Measurements from ENCODE around the gene MXRA5.
"Not testable (repeated sequence)": the region's sequence is repeated elsewhere in the genome, so short reads cannot be mapped to it uniquely, and the experiment has no call there.

MXRA5 gene

DNA sequence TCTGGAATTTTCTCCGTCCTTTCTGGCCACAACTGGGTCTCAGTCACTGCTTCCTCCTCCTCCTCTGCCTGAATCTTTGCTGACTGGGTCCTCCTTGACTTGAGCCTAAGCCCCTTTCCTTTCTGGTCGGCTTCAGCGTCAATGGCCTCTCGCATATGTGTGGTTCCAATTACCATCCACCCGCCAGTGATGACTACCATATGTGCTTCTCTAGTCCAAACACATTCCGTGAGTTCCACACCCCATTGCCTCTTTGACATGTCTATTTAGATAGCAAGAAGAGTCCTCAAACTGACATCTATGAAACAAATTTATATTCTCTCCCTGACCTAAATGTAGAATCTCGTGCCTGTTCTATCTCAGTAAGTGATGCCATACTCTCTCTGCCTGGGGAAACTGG, 19.8 kb downstream of the MXRA5 start:
- in situ Hi-C loops (cut with MboI; ENCODE audit: low sequenced_read_pairs), result no loop called here

DNA sequence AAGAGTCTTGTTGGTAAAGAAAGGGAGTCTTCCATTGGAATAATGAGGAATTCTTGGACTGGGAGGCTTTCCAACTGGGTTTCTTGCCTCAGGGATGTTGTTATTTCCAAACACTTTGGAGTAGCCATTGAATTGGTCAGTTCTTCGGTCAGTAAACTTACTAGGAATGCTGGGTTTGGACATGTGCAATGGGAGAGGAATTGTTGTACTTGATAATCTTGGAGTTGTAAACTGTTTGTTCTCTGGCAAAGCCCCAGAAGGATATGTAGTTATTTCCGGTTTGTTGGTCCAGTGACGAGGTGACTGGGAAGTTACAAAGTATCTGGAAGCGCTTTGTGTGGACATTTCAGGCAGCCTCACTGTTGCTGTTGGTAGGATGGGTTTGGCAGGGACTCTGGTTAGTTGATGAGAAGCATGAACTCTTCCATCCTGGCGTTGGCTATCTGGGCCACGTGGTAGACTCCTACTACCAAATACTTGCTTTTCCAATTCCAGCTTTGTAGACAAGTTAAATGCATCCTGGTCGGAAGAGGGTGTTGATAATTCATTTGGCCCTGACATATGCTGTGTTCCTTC, 25.9 kb downstream of the MXRA5 start:
- in situ Hi-C loops (cut with MboI; ENCODE audit: low sequenced_read_pairs), result no loop called here

DNA sequence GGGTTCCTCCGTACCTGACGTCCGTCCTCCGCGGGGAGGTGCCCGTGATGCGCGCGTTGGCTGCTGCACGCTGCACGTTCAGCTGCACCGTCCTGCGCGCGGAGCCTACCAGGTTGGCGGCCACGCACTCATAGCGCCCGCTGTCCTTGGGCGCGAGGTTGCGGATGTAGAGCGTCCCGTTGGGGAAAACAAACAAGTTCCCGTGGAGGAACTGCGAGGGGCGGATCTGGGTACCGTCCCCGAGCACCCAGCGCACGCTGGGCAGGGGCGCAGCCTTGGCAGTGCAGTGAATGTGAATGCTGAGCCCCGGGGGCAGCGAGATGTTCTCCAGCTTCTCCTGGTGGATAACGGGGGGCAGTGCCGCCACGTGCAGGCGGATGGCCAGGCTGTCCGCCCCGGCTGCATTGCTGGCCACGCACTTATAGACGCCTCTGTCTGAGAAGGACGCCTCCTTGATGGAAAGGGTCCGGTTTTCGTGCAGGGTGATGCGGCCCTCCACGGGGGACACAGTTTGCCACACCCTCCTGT, 29.2 kb downstream of the MXRA5 start:
- in situ Hi-C loops (cut with MboI; ENCODE audit: low sequenced_read_pairs), result no loop called here

DNA sequence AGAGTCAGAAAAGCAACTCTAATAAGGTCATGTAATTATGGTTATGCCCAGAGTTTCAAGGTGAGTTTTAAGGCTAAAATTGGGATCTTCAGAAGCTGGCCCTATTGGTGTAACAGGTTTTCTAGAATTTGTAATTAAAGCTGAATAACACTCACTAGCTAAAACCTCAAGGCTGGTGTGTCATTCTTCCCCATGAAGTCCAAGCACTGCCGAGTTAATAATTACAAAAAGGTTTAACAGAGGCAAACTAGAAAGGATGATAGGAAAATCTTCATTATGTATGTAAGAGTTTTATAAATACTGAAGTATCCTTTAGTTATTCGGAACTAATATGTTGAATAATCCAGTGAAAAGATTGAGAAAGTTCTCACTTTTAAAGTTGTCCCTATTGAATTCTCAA, 34.3 kb downstream of the MXRA5 start:
- in situ Hi-C loops (cut with MboI; ENCODE audit: low sequenced_read_pairs), result no loop called here

DNA sequence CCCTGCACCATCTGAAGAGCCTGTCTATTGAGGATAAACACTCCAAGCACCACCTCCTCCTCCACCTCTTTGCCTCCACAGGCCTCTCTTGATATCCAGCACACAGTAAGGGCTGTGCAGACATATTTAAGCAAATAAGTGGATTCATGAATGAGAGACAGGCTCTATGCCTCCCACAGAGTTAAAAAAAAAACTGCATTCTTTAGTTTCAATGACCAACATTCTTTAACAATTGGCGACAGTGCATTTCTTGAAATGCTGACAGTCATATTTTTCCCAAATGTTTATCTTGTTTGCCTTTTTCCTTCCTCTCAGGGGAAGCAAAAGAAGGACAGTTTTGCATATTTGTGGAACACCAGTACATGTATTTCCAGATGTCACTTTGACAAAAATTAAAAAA, 38.6 kb downstream of the MXRA5 start:
- in situ Hi-C loops (cut with MboI; ENCODE audit: low sequenced_read_pairs), result no loop called here

DNA sequence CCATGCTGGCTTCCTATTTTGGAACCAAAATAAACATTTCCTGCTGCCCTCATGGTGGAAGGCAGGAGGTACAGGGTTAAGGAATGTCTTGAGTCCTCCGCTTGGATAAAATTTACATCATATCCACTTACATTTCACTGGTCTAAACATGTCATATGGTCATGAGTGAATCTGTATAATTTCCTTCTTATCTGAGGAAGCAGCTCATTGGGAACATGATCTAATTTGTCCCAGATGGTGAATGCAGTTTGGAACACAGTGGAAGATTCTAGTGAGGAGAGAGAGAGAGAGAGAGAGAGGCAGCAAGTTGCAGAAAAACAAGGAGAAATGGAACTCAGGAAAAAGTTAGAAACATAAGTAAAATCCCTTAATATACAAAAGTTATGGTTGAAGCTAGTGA, 46.8 kb downstream of the MXRA5 start:
- in situ Hi-C loops (cut with MboI; ENCODE audit: low sequenced_read_pairs), result no loop called here

DNA sequence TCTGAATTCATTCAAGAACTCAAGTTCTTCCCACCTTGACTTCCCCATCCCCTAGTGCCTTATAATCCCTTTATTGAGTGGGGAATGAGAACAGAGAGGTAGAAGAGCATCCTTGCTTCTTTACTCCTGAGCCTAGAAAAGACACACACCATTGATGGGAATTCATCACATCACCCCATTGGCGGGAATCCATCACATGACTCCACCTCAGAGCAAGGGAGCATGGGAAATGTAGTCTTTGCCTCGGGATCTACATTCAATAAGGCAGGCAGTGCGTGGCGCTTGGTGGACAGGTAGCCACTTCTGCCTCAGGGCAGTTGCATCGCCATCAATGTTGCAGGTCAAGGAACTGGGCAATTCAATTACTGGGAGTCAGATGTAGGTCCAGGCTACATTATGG, 50.7 kb downstream of the MXRA5 start:
- in situ Hi-C loops (cut with MboI; ENCODE audit: low sequenced_read_pairs), result no loop called here

DNA sequence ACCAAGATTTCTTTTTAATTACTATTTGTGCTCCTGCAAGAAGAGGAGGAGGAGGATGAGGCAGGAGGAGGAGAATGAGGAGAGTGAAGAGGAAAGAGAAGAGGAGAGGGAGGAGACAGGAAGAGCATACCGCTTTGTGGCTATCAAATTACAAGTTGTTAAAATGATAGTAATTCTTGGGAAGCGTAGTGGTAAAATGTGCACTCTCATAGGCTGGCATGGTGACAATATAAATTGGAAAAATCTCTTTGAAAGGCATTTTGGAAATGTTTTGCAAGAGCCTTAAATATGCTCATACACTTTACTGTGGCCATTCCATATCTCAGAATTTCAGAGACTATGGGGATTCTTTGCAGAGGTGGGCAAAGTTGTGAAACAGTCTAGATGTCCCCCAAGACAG, 53.2 kb downstream of the MXRA5 start:
- in situ Hi-C loops (cut with MboI; ENCODE audit: low sequenced_read_pairs), result no loop called here

DNA sequence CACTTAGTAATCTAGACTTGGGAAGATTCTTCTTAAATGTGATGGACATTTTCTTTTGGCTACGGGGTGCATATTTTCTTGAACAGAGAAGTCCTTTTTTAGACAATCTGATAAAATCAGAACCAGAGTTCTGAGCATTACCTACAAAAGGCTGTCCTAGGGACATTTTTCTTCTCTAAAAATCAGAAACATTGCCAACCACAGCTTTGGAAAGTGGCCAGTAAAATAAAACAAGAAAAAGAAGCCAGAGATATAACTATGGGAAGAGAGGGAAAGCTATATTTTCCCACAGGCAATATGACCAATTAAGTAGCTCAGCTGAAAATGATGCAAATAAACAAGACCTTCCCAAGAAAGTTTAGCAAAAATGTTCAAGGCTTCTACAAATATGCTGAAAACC, 55.9 kb downstream of the MXRA5 start:
- in situ Hi-C loops (cut with MboI; ENCODE audit: low sequenced_read_pairs), result no loop called here

DNA sequence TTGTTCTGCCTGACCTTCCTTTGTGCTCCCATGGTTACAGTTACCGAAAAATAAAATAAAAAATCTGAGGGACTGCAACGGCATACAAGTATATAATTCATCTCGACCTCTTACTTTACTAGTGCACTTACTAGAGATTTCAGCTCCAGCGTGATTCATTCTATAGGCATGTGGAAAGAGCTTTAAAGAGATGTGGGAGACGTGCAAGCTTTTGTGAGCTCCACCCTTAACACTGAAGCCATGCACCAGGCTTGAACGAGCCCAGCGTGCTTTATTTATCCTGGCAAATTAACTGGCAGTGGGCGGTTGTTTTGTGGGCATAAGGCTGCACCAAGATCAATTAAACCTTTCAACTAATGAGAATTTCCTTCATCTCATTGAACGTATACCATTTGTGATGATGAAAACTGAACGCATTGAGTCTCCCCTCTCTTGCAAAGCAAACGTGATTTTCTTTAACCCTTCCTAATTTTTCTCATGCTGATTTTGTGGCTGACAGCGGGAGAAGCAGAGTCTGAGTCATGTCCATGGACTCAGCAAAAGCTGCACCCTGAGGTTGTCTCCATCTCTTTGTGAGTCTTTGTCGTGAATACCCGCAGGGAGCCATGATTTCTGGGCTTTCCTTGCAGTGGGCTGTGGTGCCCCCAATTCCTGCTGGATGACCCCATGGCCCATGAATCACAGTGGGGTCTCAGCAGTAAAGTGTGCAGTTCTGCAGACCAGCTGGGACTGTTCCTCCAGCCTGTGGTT, 60.1 kb downstream of the MXRA5 start:
- in situ Hi-C loops (cut with MboI; ENCODE audit: low sequenced_read_pairs), result no loop called here

DNA sequence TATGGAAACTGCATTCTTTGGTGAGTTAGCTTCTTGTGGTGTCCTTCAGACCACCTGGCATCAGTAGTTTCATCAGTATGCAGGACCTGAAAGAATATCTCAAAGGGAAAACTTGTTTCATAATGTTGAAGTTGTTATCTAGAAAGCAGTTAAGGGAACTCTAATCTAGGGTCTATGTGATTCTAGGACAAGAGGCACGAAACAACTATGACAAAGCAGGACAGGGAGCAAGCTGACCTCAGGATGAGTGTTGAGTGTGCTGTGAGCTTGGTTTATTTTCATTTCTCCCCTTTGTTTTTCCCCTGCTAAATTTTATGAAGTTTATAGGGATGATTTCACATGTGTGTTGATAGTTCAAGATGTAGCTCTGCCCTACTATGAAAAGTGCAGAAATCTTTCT, 65.7 kb downstream of the MXRA5 start:
- in situ Hi-C loops (cut with MboI; ENCODE audit: low sequenced_read_pairs), result no loop called here

DNA sequence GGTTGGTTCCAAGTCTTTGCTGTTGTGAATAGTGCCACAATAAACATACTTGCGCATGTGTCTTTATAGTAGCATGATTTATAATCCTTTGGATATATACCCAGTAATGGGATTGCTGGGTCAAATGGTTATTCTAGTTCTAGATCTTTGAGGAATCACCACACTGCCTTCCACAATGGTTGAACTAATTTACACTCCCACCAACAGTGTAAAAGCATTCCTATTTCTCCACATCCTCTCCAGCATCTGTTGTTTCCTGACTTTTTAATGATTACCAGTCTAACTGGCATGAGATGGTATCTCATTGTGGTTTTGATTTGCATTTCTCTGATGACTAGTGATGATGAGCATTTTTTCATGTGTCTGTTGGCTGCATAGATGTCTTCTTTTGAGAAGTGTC, 72.8 kb downstream of the MXRA5 start:
- in situ Hi-C loops (cut with MboI; ENCODE audit: low sequenced_read_pairs), result not testable (repeated sequence)

DNA sequence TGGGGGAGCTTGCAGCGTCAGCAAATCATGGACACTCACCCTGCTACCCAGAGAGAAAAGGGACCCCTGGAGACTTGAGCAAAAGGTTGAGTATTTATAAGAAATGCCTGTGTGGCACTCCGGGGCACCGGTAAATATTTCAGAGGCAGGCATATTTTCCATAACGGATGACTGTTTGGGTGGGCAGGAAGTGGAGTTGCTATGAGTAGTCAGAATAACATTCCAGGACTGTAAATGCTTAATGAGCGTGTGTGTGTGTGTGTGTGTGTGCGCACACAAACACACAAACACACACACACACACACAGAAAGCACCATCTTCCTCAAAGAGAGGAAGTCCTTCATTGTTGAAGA, 74.6 kb downstream of the MXRA5 start:
- in situ Hi-C loops (cut with MboI; ENCODE audit: low sequenced_read_pairs), result no loop called here

DNA sequence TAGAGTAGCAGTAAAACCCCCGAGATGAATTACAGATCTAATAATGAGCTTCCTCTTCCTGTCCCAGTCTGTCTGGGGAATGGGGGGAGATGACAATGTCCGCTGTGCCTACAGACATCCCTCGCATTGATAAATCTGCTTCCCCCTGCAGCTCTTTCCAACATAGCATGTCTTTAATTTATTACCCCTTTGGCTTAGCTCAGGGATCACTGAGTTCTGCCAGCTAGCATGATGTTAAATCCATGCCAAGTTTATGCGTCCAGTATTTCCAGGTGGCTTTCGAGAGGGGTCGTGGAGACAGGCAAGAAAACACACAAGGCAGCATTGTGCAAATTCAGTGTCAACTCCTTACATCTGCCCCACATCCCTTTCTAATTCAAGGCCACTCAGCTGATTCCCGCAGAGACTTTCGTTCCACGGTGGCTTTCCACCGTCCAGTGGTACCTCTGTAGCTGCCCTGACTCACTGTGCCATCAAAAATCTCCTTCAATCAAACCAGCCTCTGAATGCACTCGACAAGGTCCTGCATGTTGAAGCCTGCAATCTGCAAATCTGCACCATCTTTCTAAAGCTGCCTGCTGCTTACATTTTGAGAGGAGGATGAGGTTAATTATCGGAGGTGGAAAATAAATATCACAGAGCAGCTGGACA, 75.1 kb downstream of the MXRA5 start:
- in situ Hi-C loops (cut with MboI; ENCODE audit: low sequenced_read_pairs), result no loop called here

DNA sequence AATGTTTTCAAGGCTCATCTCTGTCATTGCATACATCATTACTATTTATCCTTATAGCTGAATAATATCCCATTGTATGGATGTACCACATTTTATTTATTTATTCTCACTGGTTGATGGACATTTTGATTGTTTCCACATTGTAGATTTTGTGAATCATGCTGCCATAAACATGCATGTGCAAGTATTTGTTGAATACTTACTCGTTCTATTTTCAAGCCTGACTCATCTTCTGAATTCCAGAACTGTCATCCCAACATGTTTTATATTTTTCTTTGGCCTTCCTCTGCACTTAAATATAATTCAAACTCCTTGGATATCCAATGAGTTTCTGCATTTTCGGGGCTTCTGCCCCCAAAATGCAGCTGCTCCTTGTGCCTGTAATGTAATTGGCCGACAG, 77.6 kb downstream of the MXRA5 start:
- in situ Hi-C loops (cut with MboI; ENCODE audit: low sequenced_read_pairs), result no loop called here

DNA sequence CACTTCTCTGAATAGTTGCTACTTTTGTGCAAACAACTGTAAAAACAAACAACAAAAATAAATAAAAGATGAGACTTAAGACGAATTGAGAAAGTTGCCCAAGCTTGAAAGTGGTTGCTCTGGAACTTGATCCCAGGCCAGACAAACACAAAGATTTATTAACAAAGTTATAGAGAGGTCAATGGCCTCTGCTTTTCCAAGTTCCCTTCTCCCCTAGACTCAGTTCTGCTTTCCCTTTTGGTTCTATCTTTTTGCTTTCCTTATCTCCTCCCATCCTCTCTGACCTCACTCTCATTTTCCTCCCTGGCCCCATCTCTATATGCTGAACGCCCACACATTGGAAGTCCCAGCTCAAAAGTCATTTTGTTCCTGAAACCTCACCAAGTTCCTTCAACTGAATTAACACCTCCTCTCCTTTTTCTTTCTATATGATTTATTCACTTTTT, 82.7 kb downstream of the MXRA5 start:
- in situ Hi-C loops (cut with MboI; ENCODE audit: low sequenced_read_pairs), result no loop called here

DNA sequence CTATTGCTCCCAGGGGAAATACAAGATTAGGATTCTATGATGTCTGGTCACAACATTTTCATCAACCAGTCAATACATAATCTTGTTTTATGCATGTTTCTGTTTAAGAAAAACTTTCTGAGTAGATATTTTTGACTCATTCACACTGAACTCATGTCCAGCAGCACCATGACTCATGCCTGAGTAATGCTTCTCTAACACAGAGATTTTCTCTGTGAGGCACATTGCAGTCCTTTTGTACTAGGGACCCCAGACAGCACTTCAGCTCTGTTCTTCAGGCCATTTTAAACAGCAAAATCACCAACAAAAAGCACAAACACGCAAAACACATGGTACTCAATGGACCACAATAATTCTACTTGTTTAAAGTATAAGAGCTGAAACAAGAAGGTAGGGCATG, 83.6 kb downstream of the MXRA5 start:
- in situ Hi-C loops (cut with MboI; ENCODE audit: low sequenced_read_pairs), result no loop called here

Data from HL-60/S4 treated with retinoic acid at 250 ng/mL for 4 days and 3 days (cell line).